PC-9 (cell line): ENCODE results near the gene TIFAB.

Experiments
- CTCF ChIP-seq: fragments of 200-600 bp; sonication (generic); conservative IDR thresholded peaks from 2 replicates; pipeline ENCODE4 v1.6.1; 2017; ENCODE audit warnings: mixed run types, antibody characterized with exemption, mild to moderate bottlenecking, moderate library complexity
- EZH2 ChIP-seq: fragments of 200-600 bp; sonication (generic); IDR thresholded peaks from 2 replicates; pipeline ENCODE4 v1.8.0; 2017; ENCODE audit warnings: antibody characterized with exemption, low read depth

- TF ChIP-seq EZH2 (no peak), CTCF (no peak)
Measured at GRCh38 chr5:135443161-135443960, 8.8 kb downstream of the TIFAB start.
